A673 (cell line): ENCODE measurements around the gene SGCA.

Source experiments
- CTCF ChIP-seq: fragments of 300-800, 200-600 bp; sonication (generic); conservative IDR thresholded peaks from 2 replicates; pipeline ENCODE4 v1.5.1; 2017; ENCODE audit warnings: low read depth, mild to moderate bottlenecking, antibody characterized with exemption, low read length, moderate library complexity, mixed read lengths
- EZH2 ChIP-seq: fragments of 200-600 bp; sonication (generic); IDR thresholded peaks from 2 replicates; pipeline ENCODE4 v1.6.1; 2017; ENCODE audit warnings: borderline replicate concordance, low read depth, mild to moderate bottlenecking, mixed read lengths, antibody characterized with exemption, low read length; ENCODE audit not compliant: poor library complexity, severe bottlenecking

GRCh38 chr17:50133769-50134099 lies 32.1 kb upstream of the SGCA start:
- no peak for TF ChIP-seq CTCF
- no peak for TF ChIP-seq EZH2
